ENCODE measurements around the gene COMT.

COMT gene

GRCh38 chr22:19909350-19910179 lies 32.0 kb upstream of the COMT start:
- DNase-seq (ENCODE audit: low read depth), result peak; percentile 86
- TF ChIP-seq, protein P1, sequence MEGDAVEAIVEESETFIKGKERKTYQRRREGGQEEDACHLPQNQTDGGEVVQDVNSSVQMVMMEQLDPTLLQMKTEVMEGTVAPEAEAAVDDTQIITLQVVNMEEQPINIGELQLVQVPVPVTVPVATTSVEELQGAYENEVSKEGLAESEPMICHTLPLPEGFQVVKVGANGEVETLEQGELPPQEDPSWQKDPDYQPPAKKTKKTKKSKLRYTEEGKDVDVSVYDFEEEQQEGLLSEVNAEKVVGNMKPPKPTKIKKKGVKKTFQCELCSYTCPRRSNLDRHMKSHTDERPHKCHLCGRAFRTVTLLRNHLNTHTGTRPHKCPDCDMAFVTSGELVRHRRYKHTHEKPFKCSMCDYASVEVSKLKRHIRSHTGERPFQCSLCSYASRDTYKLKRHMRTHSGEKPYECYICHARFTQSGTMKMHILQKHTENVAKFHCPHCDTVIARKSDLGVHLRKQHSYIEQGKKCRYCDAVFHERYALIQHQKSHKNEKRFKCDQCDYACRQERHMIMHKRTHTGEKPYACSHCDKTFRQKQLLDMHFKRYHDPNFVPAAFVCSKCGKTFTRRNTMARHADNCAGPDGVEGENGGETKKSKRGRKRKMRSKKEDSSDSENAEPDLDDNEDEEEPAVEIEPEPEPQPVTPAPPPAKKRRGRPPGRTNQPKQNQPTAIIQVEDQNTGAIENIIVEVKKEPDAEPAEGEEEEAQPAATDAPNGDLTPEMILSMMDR (conservative IDR thresholded peaks at IDR 0.05; ENCODE audit: low read depth, low read length), result peak; percentile 96
- no peak overlapping the region for H3K4me3 ChIP-seq (ENCODE audit: low read depth, low read length)

- TF ChIP-seq, protein P1 (conservative IDR thresholded peaks at IDR 0.05; ENCODE audit: low read depth, low read length), result no peak
These were observed 31.3 kb upstream of the COMT start for GRCh38 chr22:19910180-19910744.

DNA sequence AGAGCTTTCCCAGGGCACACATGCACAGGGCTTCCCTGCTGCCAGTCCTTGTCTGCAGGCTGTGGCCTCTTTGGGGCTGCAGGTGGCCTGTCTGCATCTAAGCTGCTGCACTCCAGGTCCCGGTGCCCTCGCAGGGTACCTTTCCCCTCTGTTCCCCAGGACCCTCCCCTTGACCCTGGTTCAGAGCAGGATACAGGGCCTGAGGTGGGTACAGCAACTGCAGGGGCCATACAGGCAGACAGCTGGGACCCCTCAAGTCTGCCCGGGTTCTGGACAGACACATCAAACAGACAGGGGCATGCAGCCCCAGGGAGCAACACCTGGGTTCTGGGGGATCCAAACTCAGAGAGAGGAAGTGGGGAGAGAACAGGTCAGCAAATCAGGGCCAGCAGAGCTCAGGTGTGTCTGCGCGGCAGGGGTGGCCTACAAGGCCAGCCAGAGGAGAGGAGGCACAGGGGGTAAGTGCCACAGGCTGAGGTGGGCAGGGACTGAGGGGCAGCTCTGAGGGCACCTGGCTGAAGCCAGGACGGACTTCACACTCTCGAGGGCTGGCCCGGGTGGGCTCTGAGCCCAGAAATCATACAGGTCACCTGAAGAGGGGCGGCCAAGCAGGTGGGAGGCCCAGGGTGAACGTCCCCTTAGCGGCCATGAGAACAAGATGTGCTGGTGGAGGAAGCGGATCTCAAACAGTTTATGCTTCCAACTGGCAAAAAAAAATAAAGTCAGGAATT lies 29.9 kb upstream of the COMT start:
- H3K4me3 ChIP-seq (ENCODE audit: low read depth, low read length), result no peak overlapping the region
- TF ChIP-seq, protein P1 (conservative IDR thresholded peaks at IDR 0.05; ENCODE audit: low read depth, low read length), result no peak
- no peak for DNase-seq (ENCODE audit: low read depth)

More at GRCh38 chr22:19910180-19910744, 31.3 kb upstream of the COMT start:
- H3K4me3 ChIP-seq (ENCODE audit: low read depth, low read length), result no peak overlapping the region
- no peak for DNase-seq (ENCODE audit: low read depth)

DNA sequence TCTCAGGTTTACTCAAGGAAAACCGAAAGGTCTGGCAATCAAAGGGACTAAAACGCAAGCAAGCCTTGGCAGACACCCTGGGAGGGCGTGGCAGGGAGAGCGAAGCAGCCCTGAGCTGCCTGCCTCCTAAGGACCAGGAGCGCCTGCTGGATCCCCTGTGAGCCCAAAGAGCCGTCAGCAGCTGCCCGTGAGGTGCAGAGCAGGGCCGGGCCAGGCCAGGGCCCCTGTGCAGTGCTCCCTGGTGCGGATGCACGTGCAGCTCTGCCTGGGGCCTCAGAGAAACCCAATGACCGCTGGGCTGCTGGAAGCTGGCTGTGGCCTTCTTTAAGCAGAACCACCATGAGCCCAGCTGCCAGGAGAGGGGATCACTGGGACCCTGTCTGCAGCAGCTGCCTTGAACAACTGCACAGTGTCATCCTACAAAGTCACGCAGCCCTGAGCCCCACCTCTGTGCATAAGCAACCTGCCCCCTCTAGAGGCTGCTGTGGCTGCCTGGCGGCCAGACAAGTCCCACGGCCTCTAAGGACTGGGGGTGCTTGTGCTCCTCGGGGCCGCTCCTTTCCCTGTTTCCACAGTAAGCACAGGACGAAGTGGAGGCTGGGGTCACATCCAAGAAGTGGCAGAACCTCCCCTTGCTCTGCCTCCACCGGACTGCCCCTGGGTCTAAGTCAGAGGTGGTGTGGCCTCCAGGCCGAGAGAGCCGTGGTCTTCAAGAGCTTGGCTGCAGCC lies 29.1 kb upstream of the COMT start:
- DNase-seq (ENCODE audit: low read depth), result peak; percentile 8
- TF ChIP-seq, protein P1 (conservative IDR thresholded peaks at IDR 0.05; ENCODE audit: low read depth, low read length), result peak; percentile 38

GRCh38 chr22:19913337-19913936 lies 28.1 kb upstream of the COMT start:
- TF ChIP-seq, protein P1 (conservative IDR thresholded peaks at IDR 0.05; ENCODE audit: low read depth, low read length), result no peak
- DNase-seq (ENCODE audit: low read depth), result no peak
- H3K4me3 ChIP-seq (ENCODE audit: low read depth, low read length), result no peak overlapping the region

More for the DNA sequence above, 29.1 kb upstream of the COMT start:
- H3K4me3 ChIP-seq (ENCODE audit: low read depth, low read length), result no peak overlapping the region

GRCh38 chr22:19914201-19914943 lies 27.2 kb upstream of the COMT start:
- DNase-seq (ENCODE audit: low read depth), result no peak
- no peak overlapping the region for H3K4me3 ChIP-seq (ENCODE audit: low read depth, low read length)
- TF ChIP-seq, protein P1 (conservative IDR thresholded peaks at IDR 0.05; ENCODE audit: low read depth, low read length), result no peak

All from choroid plexus epithelial cell (primary cell).